ENCODE results near the gene SVOPL.

DNA sequence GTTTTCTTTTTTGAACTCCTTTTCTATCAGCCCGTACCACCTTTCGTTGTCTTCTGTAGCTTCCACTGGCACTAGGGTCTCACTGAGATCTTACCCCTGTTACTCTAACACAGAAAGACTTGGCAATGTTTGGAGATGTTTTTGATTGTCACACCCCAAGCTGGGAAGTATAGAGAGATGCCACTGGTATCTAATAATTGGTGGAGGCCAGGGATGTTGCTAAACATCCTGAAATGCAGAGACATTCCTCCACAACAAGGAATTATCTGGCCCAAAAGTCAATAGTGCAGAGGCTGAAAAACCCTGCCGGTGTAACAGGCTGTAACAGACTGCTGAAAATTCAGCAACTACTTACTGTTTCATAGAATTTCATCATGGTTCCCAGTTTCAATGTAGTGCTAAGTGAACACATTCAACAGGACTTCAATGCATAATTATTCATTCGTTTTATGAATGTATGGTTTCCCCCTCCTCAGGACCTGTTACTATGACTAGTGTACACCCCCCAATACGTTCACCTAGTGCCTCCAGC lies 125.2 kb downstream of the SVOPL start:
- TF ChIP-seq CTCF (IDR thresholded peaks at IDR 0.05; ENCODE audit: poor library complexity), result no peak
- no peak for TF ChIP-seq EZH2 (IDR thresholded peaks at IDR 0.05; ENCODE audit: borderline replicate concordance)

Measured in hepatocyte (in vitro differentiated cells).